Neural progenitor cell (in vitro differentiated cells): ENCODE data around the gene POU6F1. TPM values are rescaled to one million over a fixed set of nuclear protein-coding genes. Genes with fewer than 3 reads are reported as not detected.

Experiments
- DNase-seq: peaks from one replicate; pipeline ENCODE4 v3.0.0-alpha.2; 2016; ENCODE audit warnings: low spot score
- H2AFZ ChIP-seq: fragments of 200-600 bp; sonication (generic); replicated peaks from 2 replicates; pipeline ENCODE4 v1.6.1; 2016; ENCODE audit warnings: antibody characterized with exemption
- H3F3A ChIP-seq: fragments of 200-600 bp; sonication (generic); 2 replicates; pipeline ENCODE4 v1.6.1; 2016; ENCODE audit warnings: antibody characterized with exemption, low read depth
- H3K27ac ChIP-seq: fragments of 200-600 bp; sonication (generic); 2 replicates; pipeline ENCODE4 v1.5.1; 2016; ENCODE audit warnings: mild to moderate bottlenecking
- H3K27me3 ChIP-seq: fragments of 200-600 bp; sonication (generic); 2 replicates; pipeline ENCODE4 v1.6.1; 2016; ENCODE audit warnings: mild to moderate bottlenecking, moderate library complexity
- H3K36me3 ChIP-seq: fragments of 200-600 bp; sonication (generic); 2 replicates; pipeline ENCODE4 v1.5.1; 2016
- H3K4me1 ChIP-seq: fragments of 200-600 bp; sonication (generic); 2 replicates; pipeline ENCODE4 v1.6.1; 2016; ENCODE audit warnings: mixed run types
- H3K4me2 ChIP-seq: fragments of 200-600 bp; sonication (generic); 2 replicates; pipeline ENCODE4 v1.6.1; 2016
- H3K4me3 ChIP-seq: fragments of 200-600 bp; sonication (generic); 2 replicates; pipeline ENCODE4 v1.5.1; 2016
- H3K79me2 ChIP-seq: fragments of 200-600 bp; sonication (generic); 2 replicates; pipeline ENCODE4 v1.6.1; 2016; ENCODE audit warnings: low read depth
- H3K9ac ChIP-seq: fragments of 200-600 bp; sonication (generic); 2 replicates; pipeline ENCODE4 v1.6.1; 2016
- H3K9me3 ChIP-seq: fragments of 200-600 bp; sonication (generic); 2 replicates; pipeline ENCODE4 v1.5.1; 2016; ENCODE audit warnings: low read depth
- H4K20me1 ChIP-seq: fragments of 200-600 bp; sonication (generic); 2 replicates; pipeline ENCODE4 v1.6.1; 2016; ENCODE audit warnings: low read depth
- H3K27ac Mint-ChIP-seq: 3 replicates; pipeline ENCODE4 v1.8.0; 2021; ENCODE audit warnings: mixed read lengths
- H3K27me3 Mint-ChIP-seq: 2 replicates; pipeline ENCODE4 v1.8.0; 2022; ENCODE audit warnings: low read depth, mild to moderate bottlenecking, inconsistent platforms, moderate library complexity, mixed read lengths; ENCODE audit not compliant: insufficient read depth
- H3K36me3 Mint-ChIP-seq: 3 replicates; pipeline ENCODE4 v1.8.0; 2021; ENCODE audit warnings: mixed read lengths
- H3K4me1 Mint-ChIP-seq: 3 replicates; pipeline ENCODE4 v1.8.0; 2021; ENCODE audit warnings: mixed read lengths
- H3K4me3 Mint-ChIP-seq: 3 replicates; pipeline ENCODE4 v1.8.0; 2021; ENCODE audit warnings: mild to moderate bottlenecking, moderate library complexity, mixed read lengths
- H3K9me3 Mint-ChIP-seq: 3 replicates; pipeline ENCODE4 v1.8.0; 2020; ENCODE audit warnings: mixed read lengths
- EZH2 ChIP-seq: fragments of 200-600 bp; sonication (generic); IDR thresholded peaks from 2 replicates; pipeline ENCODE4 v1.6.1; 2017; ENCODE audit warnings: antibody characterized with exemption, mild to moderate bottlenecking, moderate library complexity
- EZH2phosphoT487 ChIP-seq: fragments of 200-600 bp; sonication (generic); IDR thresholded peaks from 2 replicates; pipeline ENCODE4 v1.6.1; 2017; ENCODE audit warnings: antibody characterized with exemption
- total RNA-seq: library from RNA; depleted of rRNA; stranded (reverse); fragments of >200 nt; gene quantifications from 2 replicates; pipeline ENCODE4 v1.2.3, GENCODE V29; 2015; ENCODE audit warnings: low replicate concordance
- TF ChIP-seq, protein P1 (sequence below): fragments of 200-600 bp; sonication (generic); IDR thresholded peaks from 2 replicates; pipeline ENCODE4 v1.5.1; 2017; ENCODE audit warnings: antibody characterized with exemption, mild to moderate bottlenecking

The POU6F1 gene
- total RNA-seq, 1 donor from 2014 or later, result 1.6 TPM

GRCh38 chr12:51253276-51253675, 35.4 kb upstream of the POU6F1 start:
- H3K36me3 ChIP-seq, result no peaks in the 10 kb centered on the region
- no peak for TF ChIP-seq EZH2
- TF ChIP-seq EZH2phosphoT487, result no peak
- TF ChIP-seq, protein P1, sequence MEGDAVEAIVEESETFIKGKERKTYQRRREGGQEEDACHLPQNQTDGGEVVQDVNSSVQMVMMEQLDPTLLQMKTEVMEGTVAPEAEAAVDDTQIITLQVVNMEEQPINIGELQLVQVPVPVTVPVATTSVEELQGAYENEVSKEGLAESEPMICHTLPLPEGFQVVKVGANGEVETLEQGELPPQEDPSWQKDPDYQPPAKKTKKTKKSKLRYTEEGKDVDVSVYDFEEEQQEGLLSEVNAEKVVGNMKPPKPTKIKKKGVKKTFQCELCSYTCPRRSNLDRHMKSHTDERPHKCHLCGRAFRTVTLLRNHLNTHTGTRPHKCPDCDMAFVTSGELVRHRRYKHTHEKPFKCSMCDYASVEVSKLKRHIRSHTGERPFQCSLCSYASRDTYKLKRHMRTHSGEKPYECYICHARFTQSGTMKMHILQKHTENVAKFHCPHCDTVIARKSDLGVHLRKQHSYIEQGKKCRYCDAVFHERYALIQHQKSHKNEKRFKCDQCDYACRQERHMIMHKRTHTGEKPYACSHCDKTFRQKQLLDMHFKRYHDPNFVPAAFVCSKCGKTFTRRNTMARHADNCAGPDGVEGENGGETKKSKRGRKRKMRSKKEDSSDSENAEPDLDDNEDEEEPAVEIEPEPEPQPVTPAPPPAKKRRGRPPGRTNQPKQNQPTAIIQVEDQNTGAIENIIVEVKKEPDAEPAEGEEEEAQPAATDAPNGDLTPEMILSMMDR, result no peak
- Mint-ChIP-seq H3K36me3 (no peaks in the 10 kb centered on the region), H3K9me3 (no peaks in the 10 kb centered on the region), H3K4me1 (no peaks in the 10 kb centered on the region), H3K27me3 (peaks cover 6% of the 10 kb centered on the region), H3K4me3 (no peak overlapping the region), H3K27ac (peak overlapping the region; percentile 62)
- no peak overlapping the region for H3K4me3 ChIP-seq
- H3K27me3 ChIP-seq, result no peaks in the 10 kb centered on the region
- H3K27ac ChIP-seq, result no peak overlapping the region
- no peaks in the 10 kb centered on the region for H4K20me1 ChIP-seq
- no peak overlapping the region for H3K9ac ChIP-seq
- no peaks in the 10 kb centered on the region for H3K79me2 ChIP-seq
- no peaks in the 10 kb centered on the region for H3F3A ChIP-seq
- DNase-seq, result no peak
- H3K4me1 ChIP-seq, result no peaks in the 10 kb centered on the region
- H3K4me2 ChIP-seq, result no peak overlapping the region
- H2AFZ ChIP-seq, result no peak overlapping the region
- no peaks in the 10 kb centered on the region for H3K9me3 ChIP-seq

DNA sequence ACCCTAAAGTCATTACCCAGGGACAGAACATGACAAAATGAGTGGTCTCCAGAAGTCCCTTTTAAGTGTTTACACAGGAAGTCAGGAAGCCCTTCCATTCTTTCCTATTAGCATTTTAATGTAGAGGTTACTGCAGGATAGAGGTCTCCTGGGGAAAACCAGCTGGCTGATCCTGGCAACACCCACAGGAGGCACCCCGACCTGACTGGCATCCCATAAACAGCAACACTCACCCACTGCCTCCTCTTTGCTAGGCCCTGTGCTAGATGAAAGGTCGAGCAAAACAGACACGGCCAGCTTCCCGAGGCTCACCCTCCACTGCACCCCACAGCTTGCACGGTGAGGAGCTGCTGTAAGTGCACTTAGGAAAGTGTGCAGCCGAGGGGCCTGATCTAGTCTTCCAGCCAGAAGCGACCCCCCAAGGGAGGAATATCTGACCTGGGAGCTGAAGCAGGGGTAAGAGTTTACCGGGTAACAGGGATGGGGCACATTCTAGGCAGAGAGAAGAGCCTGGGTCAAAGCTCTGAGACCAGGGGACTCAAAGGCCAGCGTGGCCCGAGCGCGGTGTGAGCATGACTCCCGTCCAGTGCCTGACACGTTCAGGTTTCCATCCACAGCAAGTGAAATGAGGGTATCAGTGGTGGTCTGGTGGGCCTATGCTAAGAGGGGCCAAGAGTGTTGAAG, 29.8 kb upstream of the POU6F1 start:
- H3K4me3 ChIP-seq, result no peak overlapping the region

GRCh38 chr12:51246254-51246853, 28.5 kb upstream of the POU6F1 start:
- Histone ChIP-seq H3K36me3 (peaks cover under 1% of the 10 kb centered on the region), H3K4me3 (no peak overlapping the region), H3F3A (peaks cover 5% of the 10 kb centered on the region), H3K27me3 (no peaks in the 10 kb centered on the region), H3K9ac (no peak overlapping the region), H3K9me3 (no peaks in the 10 kb centered on the region), H2AFZ (no peak overlapping the region), H3K4me2 (no peak overlapping the region), H3K79me2 (no peaks in the 10 kb centered on the region), H4K20me1 (no peaks in the 10 kb centered on the region), H3K4me1 (peaks cover 11% of the 10 kb centered on the region), H3K27ac (no peak overlapping the region)
- Mint-ChIP-seq H3K27me3 (peaks cover 4% of the 10 kb centered on the region), H3K36me3 (peaks cover 12% of the 10 kb centered on the region), H3K27ac (peak overlapping the region; percentile 14), H3K4me3 (no peak overlapping the region), H3K9me3 (no peaks in the 10 kb centered on the region), H3K4me1 (peaks cover 14% of the 10 kb centered on the region)
- TF ChIP-seq, protein P1, result no peak
- TF ChIP-seq EZH2, result no peak
- TF ChIP-seq EZH2phosphoT487, result no peak
- DNase-seq, result no peak

More for the DNA sequence above, 29.8 kb upstream of the POU6F1 start:
- no peaks in the 10 kb centered on the region for H3K9me3 ChIP-seq
- TF ChIP-seq, protein P1, result no peak
- no peak for TF ChIP-seq EZH2
- no peak for TF ChIP-seq EZH2phosphoT487
- H3K79me2 ChIP-seq, result no peaks in the 10 kb centered on the region
- no peak overlapping the region for H2AFZ ChIP-seq
- peaks cover 11% of the 10 kb centered on the region for H3K4me1 ChIP-seq
- Mint-ChIP-seq H3K36me3 (peaks cover 7% of the 10 kb centered on the region), H3K9me3 (no peaks in the 10 kb centered on the region), H3K4me3 (peak overlapping the region; percentile 37), H3K27me3 (peaks cover 4% of the 10 kb centered on the region), H3K27ac (peak overlapping the region; percentile 43), H3K4me1 (peaks cover 14% of the 10 kb centered on the region)
- H3K27ac ChIP-seq, result peak overlapping the region; percentile 63
- no peak overlapping the region for H3K4me2 ChIP-seq
- DNase-seq, result no peak
- H4K20me1 ChIP-seq, result no peaks in the 10 kb centered on the region
- peaks cover 5% of the 10 kb centered on the region for H3F3A ChIP-seq
- H3K27me3 ChIP-seq, result no peaks in the 10 kb centered on the region
- H3K36me3 ChIP-seq, result no peaks in the 10 kb centered on the region
- no peak overlapping the region for H3K9ac ChIP-seq
